NCI-H226 (cell line): ENCODE data around the gene MRRF.
A peak's percentile ranks its signal among the peaks of the same experiment; 100 is the strongest.

Experiments
- DNase-seq: peaks from one replicate; pipeline ENCODE4 v3.0.0-alpha.2; 2015

The MRRF gene

GRCh38 chr9:122228568-122229484 lies 35.9 kb upstream of the MRRF start, which contains the start of gene LHX6:
LHX6 (minus strand) TSS chr9:122228957; CDS start chr9:122228740, 217 bp downstream.
- DNase-seq, result no peak

GRCh38 chr9:122229485-122229837 lies 35.2 kb upstream of the MRRF start:
- DNase-seq, result no peak

- no peak for DNase-seq
Measured at GRCh38 chr9:122232796-122233306, 31.8 kb upstream of the MRRF start.

GRCh38 chr9:122234022-122234748 lies 30.5 kb upstream of the MRRF start:
- DNase-seq, result no peak

GRCh38 chr9:122236681-122237080 lies 28.0 kb upstream of the MRRF start:
- no peak for DNase-seq

GRCh38 chr9:122239722-122240121 lies 25.0 kb upstream of the MRRF start:
- no peak for DNase-seq

- DNase-seq, result no peak
Measured at GRCh38 chr9:122244349-122244748, 20.3 kb upstream of the MRRF start.

- DNase-seq, result no peak
Measured at GRCh38 chr9:122246666-122247065, 18.0 kb upstream of the MRRF start.

GRCh38 chr9:122248448-122248865 lies 16.2 kb upstream of the MRRF start:
- DNase-seq, result no peak

- no peak for DNase-seq
Measured at GRCh38 chr9:122251351-122251750, 13.3 kb upstream of the MRRF start.

GRCh38 chr9:122252796-122253195 lies 11.9 kb upstream of the MRRF start:
- DNase-seq, result no peak

- no peak for DNase-seq
Measured at GRCh38 chr9:122254761-122255160, 9.9 kb upstream of the MRRF start.

- no peak for DNase-seq
Measured at GRCh38 chr9:122256206-122256605, 8.5 kb upstream of the MRRF start.

- DNase-seq, result no peak
Measured at GRCh38 chr9:122258886-122259415, 5.7 kb upstream of the MRRF start.

- peak; percentile 8 for DNase-seq
Measured at GRCh38 chr9:122261469-122261881, 3.2 kb upstream of the MRRF start.

- DNase-seq, result no peak
Measured at GRCh38 chr9:122262073-122262472, 2.6 kb upstream of the MRRF start.

- no peak for DNase-seq
Measured at GRCh38 chr9:122263699-122264349, 858 bp upstream of the MRRF start.

GRCh38 chr9:122265149-122265915 lies 650 bp downstream of the MRRF start:
- DNase-seq, result no peak

- no peak for DNase-seq
Measured at GRCh38 chr9:122268041-122268814, 3.5 kb downstream of the MRRF start.

GRCh38 chr9:122274055-122274454 lies 9.4 kb downstream of the MRRF start:
- no peak for DNase-seq

- DNase-seq, result peak; percentile 9
Measured at GRCh38 chr9:122276096-122276495, 11.4 kb downstream of the MRRF start.
